Measurements from ENCODE around the gene PLCE1.
A peak's percentile ranks its signal among the peaks of the same experiment; 100 is the strongest.

PLCE1 gene

DNA sequence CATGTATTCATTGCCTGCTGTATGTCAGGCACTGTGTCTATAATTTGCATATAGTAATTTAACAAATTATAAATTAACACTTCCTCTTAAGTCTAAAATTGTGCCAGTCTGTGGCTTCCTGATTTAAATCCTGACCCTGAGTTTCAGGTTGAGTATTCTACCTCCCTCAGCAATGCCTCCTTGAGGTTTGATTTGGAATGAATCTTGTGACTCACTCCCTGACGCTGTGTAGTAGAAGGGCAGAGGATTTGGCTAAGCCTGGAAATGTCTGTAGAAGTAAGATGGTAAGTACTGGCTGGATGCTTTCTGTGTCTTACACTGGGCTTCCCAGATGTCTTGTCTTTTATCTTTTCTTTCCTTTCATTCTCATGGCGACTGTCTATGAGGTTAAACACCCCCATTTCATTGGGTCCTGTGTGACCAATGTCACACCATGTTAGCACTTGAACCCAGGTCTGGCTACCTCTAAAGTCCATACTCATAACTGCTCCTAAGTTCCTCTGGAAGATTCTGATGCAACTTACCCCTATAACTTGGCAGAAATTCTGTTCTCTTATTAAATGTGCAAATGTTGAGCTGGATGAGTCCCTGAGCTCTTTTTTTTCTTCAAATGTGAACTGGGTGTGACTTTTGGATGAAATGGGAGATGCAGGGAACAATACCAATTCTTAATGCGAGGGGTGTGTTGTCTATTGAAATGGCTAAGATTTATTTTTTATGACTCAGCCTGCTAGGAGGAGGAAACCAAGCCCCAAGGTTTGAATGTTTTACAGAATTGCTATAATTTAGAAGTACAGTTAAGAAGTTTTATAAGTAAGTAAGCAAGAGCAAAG is 48.5 kb downstream of the PLCE1 start:
- H3K36me3 ChIP-seq (ENCODE audit: insufficient read depth, low read length), result no peaks in the 10 kb centered on the region
- H3K27ac ChIP-seq (ENCODE audit: low read depth, low read length), result peak overlapping the region; percentile 90
- no peaks in the 10 kb centered on the region for H3K27me3 ChIP-seq (ENCODE audit: insufficient read depth, low read length)
- H2AFZ ChIP-seq (ENCODE audit: low read length, unreplicated experiment), result peak overlapping the region; percentile 65
- no peaks in the 10 kb centered on the region for H3K79me2 ChIP-seq (ENCODE audit: control insufficient read depth, insufficient read depth, low read length, unreplicated experiment)
- H3K4me3 ChIP-seq (ENCODE audit: low read depth, low read length), result peak overlapping the region; percentile 62
- peaks cover 52% of the 10 kb centered on the region for H3K4me1 ChIP-seq (ENCODE audit: control insufficient read depth, insufficient read depth, low read length, unreplicated experiment)

DNA sequence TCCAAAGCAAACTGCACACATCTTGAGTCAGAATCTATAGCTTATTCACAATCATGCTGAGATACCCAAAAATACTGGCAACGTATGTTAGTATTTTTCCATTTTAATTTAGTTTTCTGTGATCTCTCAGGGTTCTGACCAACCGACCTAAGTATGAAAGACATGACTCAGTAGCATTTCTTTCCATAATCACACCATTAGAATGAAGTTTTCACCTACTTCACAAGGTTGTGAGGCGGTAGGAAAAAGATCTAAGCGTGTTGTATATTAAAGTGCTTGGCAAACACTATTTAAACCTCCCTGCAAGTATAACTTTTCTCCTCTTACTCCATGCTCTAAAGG is 49.1 kb downstream of the PLCE1 start:
- H3K36me3 ChIP-seq (ENCODE audit: insufficient read depth, low read length), result no peaks in the 10 kb centered on the region
- H3K27ac ChIP-seq (ENCODE audit: low read depth, low read length), result peak overlapping the region; percentile 90
- H3K4me1 ChIP-seq (ENCODE audit: control insufficient read depth, insufficient read depth, low read length, unreplicated experiment), result peaks cover 46% of the 10 kb centered on the region
- H3K4me3 ChIP-seq (ENCODE audit: low read depth, low read length), result peak overlapping the region; percentile 62
- H3K27me3 ChIP-seq (ENCODE audit: insufficient read depth, low read length), result no peaks in the 10 kb centered on the region
- H3K79me2 ChIP-seq (ENCODE audit: control insufficient read depth, insufficient read depth, low read length, unreplicated experiment), result no peaks in the 10 kb centered on the region
- peak overlapping the region; percentile 65 for H2AFZ ChIP-seq (ENCODE audit: low read length, unreplicated experiment)
